Measurements from ENCODE around the gene RBMY1A1. TPM values are rescaled to one million over a fixed set of nuclear protein-coding genes. Genes with fewer than 3 reads are reported as not detected.
"Not testable (repeated sequence)": the region's sequence is repeated elsewhere in the genome, so short reads cannot be mapped to it uniquely, and the experiment has no call there.

RBMY1A1 gene
- total and polyA plus RNA-seq, 9 of the 15 experiments (the other 6 are each of a cell fraction or from before 2014, with no cell fraction given): not detected

DNA sequence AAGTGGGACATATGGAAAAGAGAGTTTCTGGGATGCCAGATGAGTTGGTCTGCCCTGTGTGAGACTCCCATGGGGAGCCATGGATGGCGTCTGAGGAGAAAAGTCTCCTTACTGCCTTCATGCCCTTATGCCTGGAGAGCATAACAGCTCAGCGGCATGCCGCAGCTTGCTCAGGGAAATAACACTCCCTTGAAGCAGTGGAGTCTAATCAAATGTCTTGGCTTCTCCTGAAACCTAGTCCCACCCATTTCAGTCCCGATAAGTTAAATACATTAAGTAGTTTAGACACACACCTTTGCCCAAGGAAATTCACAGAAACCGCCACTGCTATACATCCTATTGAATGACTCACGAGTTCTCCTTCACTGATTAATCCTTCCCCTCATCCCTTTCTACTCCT, 50.8 kb downstream of the RBMY1A1 start:
- FAIRE-seq: no peak
- no CpG with 5 or more reads among the region's 6 CpGs for WGBS (ENCODE audit: insufficient coverage, low coverage, missing lambda C conversion rate)

GRCh38 chrY:21586454-21586853, 51.8 kb downstream of the RBMY1A1 start:
- BruUV-seq (replicated peaks); H3K4me2 ChIP-seq (ENCODE audit: insufficient read depth, low read length); POLR2A ChIA-PET; ATAC-seq; H3K4me1 ChIP-seq (replicated peaks in 1 of 2; ENCODE audit: control insufficient read depth in 2 of 2, insufficient read depth in 2 of 2, low read length in 2 of 2); in situ Hi-C loops (cut with MboI); H2AFZ ChIP-seq (ENCODE audit: low read depth, low read length); H3K4me3 ChIP-seq; DNase-seq (ENCODE audit: extremely low read depth in 1 of 4, low spot score in 3 of 4); H3K79me2 ChIP-seq (ENCODE audit: control insufficient read depth, insufficient read depth, low read length); H3K9ac ChIP-seq (ENCODE audit: insufficient read depth in 1 of 2, low read depth in 2 of 2, low read length in 2 of 2); H3K9me3 ChIP-seq (replicated peaks; ENCODE audit: control insufficient read depth, insufficient read depth, low read depth, low read length); H3K36me3 ChIP-seq (ENCODE audit: control insufficient read depth, insufficient read depth, low read length); H4K20me1 ChIP-seq (replicated peaks; ENCODE audit: control insufficient read depth, insufficient read depth, low read length); CTCF ChIA-PET (ENCODE audit: low intra/inter-chr PET ratio); H3K27ac ChIP-seq (ENCODE audit: extremely low read depth, low read depth, low read length); FAIRE-seq; H3K9me1 ChIP-seq (ENCODE audit: control insufficient read depth, insufficient read depth, low read length); H3K27me3 ChIP-seq (ENCODE audit: control insufficient read depth in 2 of 2, insufficient read depth in 2 of 2, low read length in 2 of 2); intact Hi-C loops (cut with micrococcal nuclease): not testable (repeated sequence)
- no CpG with 5 or more reads among the region's 6 CpGs for WGBS (ENCODE audit: insufficient coverage, low coverage, missing lambda C conversion rate)

More for the DNA sequence above, 50.8 kb downstream of the RBMY1A1 start:
- in situ Hi-C loops (cut with MboI): no loop called here
- TF ChIP-seq, protein P1, sequence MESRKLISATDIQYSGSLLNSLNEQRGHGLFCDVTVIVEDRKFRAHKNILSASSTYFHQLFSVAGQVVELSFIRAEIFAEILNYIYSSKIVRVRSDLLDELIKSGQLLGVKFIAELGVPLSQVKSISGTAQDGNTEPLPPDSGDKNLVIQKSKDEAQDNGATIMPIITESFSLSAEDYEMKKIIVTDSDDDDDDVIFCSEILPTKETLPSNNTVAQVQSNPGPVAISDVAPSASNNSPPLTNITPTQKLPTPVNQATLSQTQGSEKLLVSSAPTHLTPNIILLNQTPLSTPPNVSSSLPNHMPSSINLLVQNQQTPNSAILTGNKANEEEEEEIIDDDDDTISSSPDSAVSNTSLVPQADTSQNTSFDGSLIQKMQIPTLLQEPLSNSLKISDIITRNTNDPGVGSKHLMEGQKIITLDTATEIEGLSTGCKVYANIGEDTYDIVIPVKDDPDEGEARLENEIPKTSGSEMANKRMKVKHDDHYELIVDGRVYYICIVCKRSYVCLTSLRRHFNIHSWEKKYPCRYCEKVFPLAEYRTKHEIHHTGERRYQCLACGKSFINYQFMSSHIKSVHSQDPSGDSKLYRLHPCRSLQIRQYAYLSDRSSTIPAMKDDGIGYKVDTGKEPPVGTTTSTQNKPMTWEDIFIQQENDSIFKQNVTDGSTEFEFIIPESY (CRISPR knock-in tag; IDR thresholded peaks at IDR 0.05): no peak
- TF ChIP-seq HMG20B (CRISPR knock-in tag; IDR thresholded peaks at IDR 0.05): no peak
- Histone ChIP-seq H3K4me2 (ENCODE audit: insufficient read depth, low read length) (no peak overlapping the region), H3K9ac (ENCODE audit: insufficient read depth in 1 of 2, low read depth in 2 of 2, low read length in 2 of 2) (no peak overlapping the region), H3K9me1 (ENCODE audit: control insufficient read depth, insufficient read depth, low read length) (no peaks in the 10 kb centered on the region), H3K79me2 (ENCODE audit: control insufficient read depth, insufficient read depth, low read length) (no peaks in the 10 kb centered on the region), H4K20me1 (replicated peaks; ENCODE audit: control insufficient read depth, insufficient read depth, low read length) (no peaks in the 10 kb centered on the region), H3K27me3 (ENCODE audit: control insufficient read depth in 2 of 2, insufficient read depth in 2 of 2, low read length in 2 of 2) (no peaks in the 10 kb centered on the region), H3K9me3 (replicated peaks; ENCODE audit: control insufficient read depth, insufficient read depth, low read depth, low read length) (no peaks in the 10 kb centered on the region), H3K4me1 (replicated peaks in 1 of 2; ENCODE audit: control insufficient read depth in 2 of 2, insufficient read depth in 2 of 2, low read length in 2 of 2) (no peaks in the 10 kb centered on the region), H3K4me3 (no peak overlapping the region), H3K27ac (ENCODE audit: extremely low read depth, low read depth, low read length) (no peak overlapping the region), H2AFZ (ENCODE audit: low read depth, low read length) (no peak overlapping the region), H3K36me3 (ENCODE audit: control insufficient read depth, insufficient read depth, low read length) (no peaks in the 10 kb centered on the region)
- no peak for ATAC-seq
- DNase-seq (ENCODE audit: extremely low read depth in 1 of 4, low spot score in 3 of 4): no peak
- intact Hi-C loops (cut with micrococcal nuclease): no loop called here
- POLR2A ChIA-PET: no interaction called here
- no TSS peak for BruUV-seq (replicated peaks)
- CTCF ChIA-PET (ENCODE audit: low intra/inter-chr PET ratio): no interaction called here

Measured in K562 (cell line).